H9 (cell line): ENCODE measurements around the gene CETN3. TPM values are rescaled to one million over a fixed set of nuclear protein-coding genes. Genes with fewer than 3 reads are reported as not detected.
A peak's percentile ranks its signal among the peaks of the same experiment; 100 is the strongest.

Source experiments
- DNase-seq: peaks from one replicate; pipeline ENCODE4 v3.0.0-alpha.2; 2017
- H2AFZ ChIP-seq: one replicate; pipeline ENCODE4 v1.6.1; 2013; ENCODE audit warnings: mild to moderate bottlenecking, low read length, control low read depth, moderate library complexity
- H2AK5ac ChIP-seq: 2 replicates; pipeline ENCODE4 v1.6.1; 2013; ENCODE audit warnings: low read length, control low read depth, mixed read lengths; ENCODE audit not compliant: insufficient read length
- H2BK120ac ChIP-seq: one replicate; pipeline ENCODE4 v1.6.1; 2013; ENCODE audit warnings: low read depth, mild to moderate bottlenecking, low read length, control low read depth, inconsistent platforms; ENCODE audit not compliant: poor library complexity, severe bottlenecking
- H2BK12ac ChIP-seq: 2 replicates; pipeline ENCODE4 v1.6.1; 2013; ENCODE audit warnings: low read length, control low read depth, mixed read lengths, low read depth; ENCODE audit not compliant: insufficient read length
- H2BK15ac ChIP-seq: 2 replicates; pipeline ENCODE4 v1.6.1; 2013; ENCODE audit warnings: low read depth, low read length, control low read depth
- H2BK20ac ChIP-seq: one replicate; pipeline ENCODE4 v1.6.1; 2013; ENCODE audit warnings: low read depth, mild to moderate bottlenecking, low read length, control low read depth, inconsistent platforms; ENCODE audit not compliant: poor library complexity, severe bottlenecking
- H2BK5ac ChIP-seq: 2 replicates; pipeline ENCODE4 v1.6.1; 2013; ENCODE audit warnings: low read length, control low read depth, mixed read lengths; ENCODE audit not compliant: insufficient read length
- H3K14ac ChIP-seq: 2 replicates; pipeline ENCODE4 v1.6.1; 2013; ENCODE audit warnings: low read length, control low read depth; ENCODE audit not compliant: insufficient read depth
- H3K18ac ChIP-seq: 2 replicates; pipeline ENCODE4 v1.6.1; 2013; ENCODE audit warnings: low read depth, mild to moderate bottlenecking, mixed read lengths, low read length, control low read depth; ENCODE audit not compliant: insufficient read length
- H3K23ac ChIP-seq: 2 replicates; pipeline ENCODE4 v1.6.1; 2013; ENCODE audit warnings: low read length, control low read depth, mixed read lengths, low read depth; ENCODE audit not compliant: insufficient read length
- H3K23me2 ChIP-seq: 2 replicates; pipeline ENCODE4 v1.6.1; 2013; ENCODE audit warnings: low read depth, mild to moderate bottlenecking, mixed read lengths, low read length, control low read depth; ENCODE audit not compliant: insufficient read length, poor library complexity, severe bottlenecking
- H3K27ac ChIP-seq: 2 replicates; pipeline ENCODE4 v1.5.1; 2013; ENCODE audit warnings: low read length, control low read depth, mixed read lengths, low read depth; ENCODE audit not compliant: insufficient read length
- H3K27me3 ChIP-seq: 2 replicates; pipeline ENCODE4 v1.6.1; 2013; ENCODE audit warnings: low read length, control low read depth, inconsistent platforms; ENCODE audit not compliant: insufficient read depth
- H3K4ac ChIP-seq: 2 replicates; pipeline ENCODE4 v1.6.1; 2013; ENCODE audit warnings: low read depth, mild to moderate bottlenecking, control low read depth, inconsistent platforms, low read length, moderate library complexity
- H3K4me1 ChIP-seq: 2 replicates; pipeline ENCODE4 v1.6.1; 2013; ENCODE audit warnings: low read length, control low read depth, inconsistent platforms; ENCODE audit not compliant: insufficient read depth
- H3K4me2 ChIP-seq: 2 replicates; pipeline ENCODE4 v1.6.1; 2013; ENCODE audit warnings: low read length, control low read depth, mixed read lengths; ENCODE audit not compliant: insufficient read length, insufficient read depth
- H3K56ac ChIP-seq: 2 replicates; pipeline ENCODE4 v1.6.1; 2013; ENCODE audit warnings: low read depth, mild to moderate bottlenecking, mixed read lengths, low read length, control low read depth; ENCODE audit not compliant: insufficient read length
- H3K79me1 ChIP-seq: 2 replicates; pipeline ENCODE4 v1.6.1; 2013; ENCODE audit warnings: low read depth, mild to moderate bottlenecking, moderate library complexity, low read length, control low read depth, inconsistent platforms; ENCODE audit not compliant: insufficient read depth, poor library complexity, severe bottlenecking
- H3K79me2 ChIP-seq: 2 replicates; pipeline ENCODE4 v1.6.1; 2013; ENCODE audit warnings: low read length, control low read depth, inconsistent platforms; ENCODE audit not compliant: insufficient read depth
- H3K9ac ChIP-seq: 2 replicates; pipeline ENCODE4 v1.6.1; 2013; ENCODE audit warnings: low read length, control low read depth, mixed read lengths; ENCODE audit not compliant: insufficient read length; ENCODE audit errors: extremely low read depth
- H3K9me3 ChIP-seq: one replicate; pipeline ENCODE4 v1.6.1; 2013; ENCODE audit warnings: low read depth, low read length, inconsistent platforms; ENCODE audit not compliant: control insufficient read depth
- H3T11ph ChIP-seq: one replicate; pipeline ENCODE4 v1.6.1; 2013; ENCODE audit warnings: mild to moderate bottlenecking, low read length, control low read depth, inconsistent platforms
- H4K20me1 ChIP-seq: one replicate; pipeline ENCODE4 v1.6.1; 2013; ENCODE audit not compliant: control insufficient read depth, insufficient read length, insufficient read depth
- H4K5ac ChIP-seq: 2 replicates; pipeline ENCODE4 v1.6.1; 2013; ENCODE audit warnings: low read depth, mild to moderate bottlenecking, mixed read lengths, low read length, control low read depth; ENCODE audit not compliant: insufficient read length
- H4K8ac ChIP-seq: replicated peaks from 2 replicates; pipeline ENCODE4 v1.6.1; 2013; ENCODE audit warnings: low read length, control low read depth, mixed read lengths, low read depth; ENCODE audit not compliant: insufficient read length
- H4K91ac ChIP-seq: 2 replicates; pipeline ENCODE4 v1.6.1; 2013; ENCODE audit warnings: low read depth, mild to moderate bottlenecking, moderate library complexity, mixed read lengths, low read length, control low read depth; ENCODE audit not compliant: insufficient read length
- H3K27ac Mint-ChIP-seq, 3 experiments: 2 replicates in 2 of 3; 3 replicates in 1 of 3; pipeline ENCODE4 v1.8.0; 2020 to 2021; ENCODE audit warnings: mixed read lengths in 3 of 3, mild to moderate bottlenecking in 1 of 3, moderate library complexity in 1 of 3
- H3K27me3 Mint-ChIP-seq: 2 replicates; pipeline ENCODE4 v1.8.0; 2021; ENCODE audit warnings: low read depth, mild to moderate bottlenecking, moderate library complexity, mixed read lengths
- H3K36me3 Mint-ChIP-seq, 3 experiments: 2 replicates in 2 of 3; 3 replicates in 1 of 3; pipeline ENCODE4 v1.8.0; 2020 to 2021; ENCODE audit warnings: low read depth in 3 of 3, mixed read lengths in 3 of 3; ENCODE audit not compliant: insufficient read depth in 1 of 3
- H3K4me1 Mint-ChIP-seq, 2 experiments: 2 replicates each; pipeline ENCODE4 v1.8.0; 2020; ENCODE audit warnings: mixed read lengths in 2 of 2
- H3K4me3 Mint-ChIP-seq, 2 experiments: 2 replicates in 1 of 2; 3 replicates in 1 of 2; pipeline ENCODE4 v1.8.0; 2020 to 2021; ENCODE audit warnings: mild to moderate bottlenecking in 2 of 2, mixed read lengths in 2 of 2, moderate library complexity in 1 of 2
- H3K9me3 Mint-ChIP-seq, 2 experiments: 2 replicates in 1 of 2; 3 replicates in 1 of 2; pipeline ENCODE4 v1.8.0; 2020; ENCODE audit warnings: mild to moderate bottlenecking in 2 of 2, mixed read lengths in 2 of 2, moderate library complexity in 1 of 2
- CTCF ChIP-seq: fragments of 200-600 bp; sonication (generic); conservative IDR thresholded peaks from 3 replicates; pipeline ENCODE4 v1.8.0; 2021; ENCODE audit warnings: antibody characterized with exemption, mild to moderate bottlenecking
- WGBS: extraction: QIAGEN DNeasy Blood & Tissue Kit; methylation state at CpG from one replicate; pipeline ENCODE4 v1.1.7; 2013; ENCODE audit warnings: missing lambda C conversion rate, low lambda C conversion rate, mixed read lengths; ENCODE audit not compliant: insufficient read length; ENCODE audit errors: extremely low coverage; 5-methylcytosine and 5-hydroxymethylcytosine counted together
- total RNA-seq: library from RNA; stranded (reverse); gene quantifications from 2 replicates; pipeline ENCODE4 v1.2.1, GENCODE V29; 2021

CETN3 gene
- total RNA-seq, 1 experiment from 2014 or later: 36.3 TPM

GRCh38 chr5:90408571-90409317 lies 812 bp downstream of the CETN3 start:
- Mint-ChIP-seq H3K27me3 (no peaks in the 10 kb centered on the region), H3K27ac (no peak overlapping the region), H3K4me1 (peaks cover 16 to 18% of the 10 kb centered on the region in 2 experiments), H3K9me3 (no peaks in the 10 kb centered on the region), H3K36me3 (peaks cover 7 to 24% (median 8%) of the 10 kb centered on the region in 3 experiments; a peak in 6 of 7 replicates), H3K4me3 (no peak overlapping the region)
- TF ChIP-seq CTCF: no peak
- no peaks in the 10 kb centered on the region for H3K27me3 ChIP-seq
- H3K79me2 ChIP-seq: no peaks in the 10 kb centered on the region; the same call in 1 of the 2 replicates
- H4K20me1 ChIP-seq: no peaks in the 10 kb centered on the region
- H2BK5ac ChIP-seq: no peak overlapping the region
- no peak overlapping the region for H4K8ac ChIP-seq
- peak overlapping the region; percentile 99 for H3K4me2 ChIP-seq
- H2BK12ac ChIP-seq: no peak overlapping the region
- H2BK15ac ChIP-seq: no peak overlapping the region
- no peak overlapping the region for H2AK5ac ChIP-seq
- no peak for DNase-seq
- no peak overlapping the region for H2BK20ac ChIP-seq
- no peak overlapping the region for H2AFZ ChIP-seq
- H2BK120ac ChIP-seq: no peak overlapping the region
- H4K91ac ChIP-seq: no peak overlapping the region
- peaks cover 10% of the 10 kb centered on the region for H3K23me2 ChIP-seq
- H3K27ac ChIP-seq: peak overlapping the region; percentile 34
- H4K5ac ChIP-seq: no peak overlapping the region
- whole genome bisulfite sequencing: no CpG with 5 or more reads among the region's 14 CpGs
- H3K4ac ChIP-seq: no peak overlapping the region
- no peak overlapping the region for H3K23ac ChIP-seq
- H3K4me1 ChIP-seq: no peaks in the 10 kb centered on the region
- H3K14ac ChIP-seq: no peak overlapping the region; the same call in 1 of the 2 replicates
- no peak overlapping the region for H3K18ac ChIP-seq
- H3K56ac ChIP-seq: no peak overlapping the region
- H3K9me3 ChIP-seq: no peaks in the 10 kb centered on the region
- no peak overlapping the region for H3T11ph ChIP-seq
- H3K9ac ChIP-seq: peak overlapping the region; percentile 73
- no peaks in the 10 kb centered on the region for H3K79me1 ChIP-seq
